Cortex of kidney (tissue), 1 donor: ENCODE data around the gene EIF4A2.
A peak's percentile ranks its signal among the peaks of the same experiment; 100 is the strongest.
"Not testable (repeated sequence)": the region's sequence is repeated elsewhere in the genome, so short reads cannot be mapped to it uniquely, and the experiment has no call there.

Experiments used
- DNase-seq: peaks from one replicate; lab custom pipeline; 2025; lab: John Stamatoyannopoulos, UW

Gene EIF4A2

GRCh38 chr3:186821429-186822387, 38.3 kb downstream of the EIF4A2 start:
- DNase-seq = no peak

GRCh38 chr3:186822388-186822759, 39.0 kb downstream of the EIF4A2 start:
- not testable (repeated sequence) for DNase-seq

DNA sequence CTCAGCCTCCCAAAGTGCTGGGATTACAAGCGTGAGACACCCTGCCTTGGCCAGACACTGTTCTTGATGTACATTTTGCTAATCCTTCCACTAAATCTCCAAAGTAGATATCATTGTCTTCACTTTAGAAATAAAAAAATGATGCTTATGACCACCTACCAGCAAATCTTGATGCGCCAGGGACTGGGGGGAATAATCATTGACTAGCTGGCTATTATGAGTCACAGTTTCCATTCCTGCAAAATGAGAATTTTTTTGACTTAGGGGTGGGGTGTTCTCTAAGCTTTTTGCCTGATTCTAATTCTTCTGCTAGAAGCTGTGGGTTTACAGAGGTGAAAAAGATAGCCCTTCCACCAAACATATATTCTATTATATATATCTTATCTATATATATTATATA, 40.0 kb downstream of the EIF4A2 start:
- no peak for DNase-seq

- no peak for DNase-seq
Observed at GRCh38 chr3:186824430-186825139, 41.2 kb downstream of the EIF4A2 start.

DNA sequence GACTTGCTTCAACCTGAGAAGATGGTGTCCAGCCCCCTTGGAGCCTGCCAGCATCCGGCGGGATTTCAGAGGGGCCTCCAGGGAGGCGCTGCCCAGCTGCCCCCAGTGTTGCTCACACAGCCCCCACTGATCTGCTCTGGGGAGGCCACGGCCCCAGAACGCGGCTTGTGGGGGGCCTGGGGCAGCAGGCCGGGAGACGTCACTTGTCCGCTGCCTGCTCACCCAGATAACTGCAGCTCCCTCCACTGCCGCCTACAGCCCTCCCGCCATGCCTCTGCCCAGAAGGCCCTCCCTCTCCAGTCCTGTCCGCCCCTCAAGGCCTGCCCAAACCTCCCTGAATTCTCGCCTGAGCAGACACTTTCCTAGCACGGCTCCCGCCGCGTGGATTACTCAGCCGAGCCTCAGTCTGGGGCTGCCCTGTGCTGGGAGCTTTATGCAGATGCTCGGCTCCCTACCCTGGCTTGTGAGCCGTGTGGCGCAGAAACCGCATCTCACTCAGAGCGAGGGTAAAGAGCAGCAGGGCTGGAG, 42.0 kb downstream of the EIF4A2 start:
- DNase-seq = no peak

DNA sequence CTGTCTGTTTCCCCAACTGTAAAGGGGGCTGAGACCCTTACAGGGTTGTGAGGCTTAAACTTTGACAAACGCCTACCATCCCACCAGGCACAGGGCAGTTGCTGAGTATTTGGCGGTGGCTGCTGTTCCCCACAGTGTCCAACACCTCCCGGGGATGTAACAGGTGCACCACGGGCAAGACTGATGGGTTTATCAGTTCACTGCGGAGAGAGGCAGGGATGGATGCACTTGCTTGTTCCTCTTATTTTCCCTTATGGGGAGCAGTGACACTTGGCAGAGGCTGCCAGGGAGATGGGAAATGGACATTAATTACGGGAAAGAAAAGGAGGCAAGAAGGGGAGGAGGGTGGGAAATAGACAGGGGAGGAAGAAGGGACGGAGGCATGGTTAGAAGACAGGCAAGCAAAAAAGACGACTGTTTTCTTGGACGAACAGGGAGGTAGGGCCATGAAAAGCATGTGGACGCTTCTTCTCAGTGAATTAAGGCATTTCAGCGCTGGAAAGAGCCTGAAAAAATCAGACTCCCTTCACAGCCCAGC, 42.6 kb downstream of the EIF4A2 start:
- no peak for DNase-seq

- no peak for DNase-seq
Observed at GRCh38 chr3:186826410-186826975, 43.1 kb downstream of the EIF4A2 start.

DNA sequence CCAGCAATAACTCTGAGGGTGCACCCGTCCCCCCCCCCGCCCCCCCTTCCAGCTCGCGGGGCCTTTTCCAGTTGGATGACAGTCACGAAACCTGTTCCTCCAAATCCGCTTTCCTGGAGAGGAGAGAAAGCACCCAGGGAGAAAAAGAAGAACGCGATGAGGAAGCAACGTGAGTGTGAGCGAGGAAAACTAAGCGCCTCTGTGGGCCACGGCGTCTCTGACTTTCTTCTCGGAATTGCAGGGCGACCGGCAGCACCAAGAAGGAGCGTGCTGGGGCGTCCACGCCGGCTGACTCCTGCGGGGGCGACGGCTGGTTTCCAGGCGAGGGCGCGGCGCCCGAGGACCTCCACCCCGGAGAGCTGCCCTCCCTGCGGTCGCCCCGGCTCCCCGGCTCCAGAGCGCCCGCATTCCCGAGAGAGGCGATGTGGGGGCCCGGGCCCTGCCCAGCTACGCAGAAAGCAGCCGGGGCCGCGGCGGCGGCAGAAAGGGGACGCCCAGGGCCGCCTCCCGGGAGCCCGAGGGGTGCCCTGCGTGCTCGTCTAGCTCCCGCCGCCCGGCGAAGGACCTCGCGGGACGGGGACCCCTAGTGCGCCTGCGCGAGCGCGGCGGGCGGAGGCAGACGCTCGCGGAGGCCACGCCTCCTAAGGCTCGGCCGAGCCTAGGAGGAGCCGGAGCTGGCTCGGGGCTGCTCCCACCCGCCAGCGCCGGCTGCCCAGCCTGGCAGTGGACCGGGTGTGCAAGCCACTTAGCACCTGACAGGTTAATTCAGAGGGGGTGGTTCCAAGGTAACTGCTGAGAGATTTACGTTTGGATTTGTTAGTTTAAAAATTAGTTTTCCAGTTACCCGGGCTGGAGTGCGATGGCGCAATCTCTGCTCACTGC, 43.8 kb downstream of the EIF4A2 start:
- DNase-seq = peak; percentile 35

- DNase-seq = no peak
Observed at GRCh38 chr3:186828340-186828739, 45.0 kb downstream of the EIF4A2 start.

DNA sequence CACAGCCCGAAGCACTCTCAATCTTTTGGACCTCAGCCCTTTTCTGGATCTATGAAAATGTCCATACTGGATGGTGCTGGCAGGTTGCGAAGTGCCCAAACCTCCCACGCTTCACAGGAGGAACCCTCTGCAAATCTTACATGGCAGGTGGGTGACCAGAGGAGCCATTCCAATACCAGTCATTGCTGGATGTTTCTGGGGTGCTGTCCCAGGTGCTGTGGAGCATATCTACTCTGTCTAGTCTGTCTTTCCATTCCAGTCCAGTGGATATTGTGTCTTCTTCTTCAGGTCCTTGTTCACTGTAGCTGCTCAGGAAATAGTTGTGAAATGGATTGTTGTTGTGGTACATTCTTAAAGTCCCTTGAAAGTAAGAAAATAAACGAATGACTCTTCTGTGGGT, 48.4 kb downstream of the EIF4A2 start:
- no peak for DNase-seq

- no peak for DNase-seq
Observed at GRCh38 chr3:186832276-186832675, 48.9 kb downstream of the EIF4A2 start.
